ENCODE results near the gene LY6G6F. TPM values are rescaled to one million over a fixed set of nuclear protein-coding genes. Genes with fewer than 3 reads are reported as not detected.

Gene LY6G6F
- total RNA-seq, 4 donors from 2014 or later, result not detected

DNA sequence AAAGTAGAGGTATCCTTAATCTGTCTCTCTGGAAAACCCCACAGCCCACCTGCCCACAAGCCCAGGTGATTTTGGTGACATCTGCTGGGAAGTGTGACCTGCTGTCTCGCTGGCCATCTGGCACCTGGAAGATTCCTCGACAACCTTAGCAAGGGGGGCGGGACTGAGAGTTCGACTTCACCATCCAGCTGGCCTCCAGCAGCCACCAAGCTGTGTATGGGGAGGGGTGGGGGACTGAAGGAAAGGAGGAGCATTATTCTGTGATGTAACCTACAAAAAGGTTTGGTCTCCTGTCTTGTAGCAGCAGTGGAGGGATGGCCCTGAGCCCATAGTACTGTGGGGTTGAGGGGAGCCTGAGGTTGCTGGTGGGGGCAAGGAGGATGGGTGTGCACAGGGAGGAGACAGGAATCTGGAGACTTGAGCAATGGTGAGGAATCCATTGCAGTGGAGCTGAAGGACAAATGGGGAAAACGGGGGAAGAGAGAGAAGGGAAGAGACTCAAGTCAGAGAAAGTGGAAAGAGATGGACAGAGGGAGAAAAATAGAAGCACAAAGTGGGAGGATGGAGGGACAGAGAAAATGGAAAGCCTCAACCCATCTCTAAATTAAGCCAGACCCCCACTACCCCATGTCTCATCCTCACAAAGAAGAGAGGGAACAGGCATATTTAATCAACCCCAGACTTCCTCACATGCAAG lies 4.0 kb downstream of the LY6G6F start:
- Histone ChIP-seq H3K27ac (no peak overlapping the region), H3K36me3 (no peaks in the 10 kb centered on the region), H3K4me3 (no peak overlapping the region), H3K9me3 (no peaks in the 10 kb centered on the region), H3K4me1 (no peaks in the 10 kb centered on the region), H3K27me3 (peaks cover 8% of the 10 kb centered on the region)
- no peak for ATAC-seq
- TF ChIP-seq POLR2A (IDR thresholded peaks at IDR 0.05) (no peak), EP300 (IDR thresholded peaks at IDR 0.05) (no peak), POLR2AphosphoS5 (IDR thresholded peaks at IDR 0.05) (no peak)
- TF ChIP-seq, protein P1, sequence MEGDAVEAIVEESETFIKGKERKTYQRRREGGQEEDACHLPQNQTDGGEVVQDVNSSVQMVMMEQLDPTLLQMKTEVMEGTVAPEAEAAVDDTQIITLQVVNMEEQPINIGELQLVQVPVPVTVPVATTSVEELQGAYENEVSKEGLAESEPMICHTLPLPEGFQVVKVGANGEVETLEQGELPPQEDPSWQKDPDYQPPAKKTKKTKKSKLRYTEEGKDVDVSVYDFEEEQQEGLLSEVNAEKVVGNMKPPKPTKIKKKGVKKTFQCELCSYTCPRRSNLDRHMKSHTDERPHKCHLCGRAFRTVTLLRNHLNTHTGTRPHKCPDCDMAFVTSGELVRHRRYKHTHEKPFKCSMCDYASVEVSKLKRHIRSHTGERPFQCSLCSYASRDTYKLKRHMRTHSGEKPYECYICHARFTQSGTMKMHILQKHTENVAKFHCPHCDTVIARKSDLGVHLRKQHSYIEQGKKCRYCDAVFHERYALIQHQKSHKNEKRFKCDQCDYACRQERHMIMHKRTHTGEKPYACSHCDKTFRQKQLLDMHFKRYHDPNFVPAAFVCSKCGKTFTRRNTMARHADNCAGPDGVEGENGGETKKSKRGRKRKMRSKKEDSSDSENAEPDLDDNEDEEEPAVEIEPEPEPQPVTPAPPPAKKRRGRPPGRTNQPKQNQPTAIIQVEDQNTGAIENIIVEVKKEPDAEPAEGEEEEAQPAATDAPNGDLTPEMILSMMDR (IDR thresholded peaks at IDR 0.05), result no peak
- 55 to 58% methylated on average over 1 of the region's 5 CpGs for WGBS, 2 donors (ENCODE audit: low coverage in 1 of 2)

- H3K9me3 ChIP-seq, result no peaks in the 10 kb centered on the region
- no peaks in the 10 kb centered on the region for H3K36me3 ChIP-seq
- no peak overlapping the region for H3K4me3 ChIP-seq
- peaks cover 8% of the 10 kb centered on the region for H3K27me3 ChIP-seq
- TF ChIP-seq POLR2AphosphoS5 (IDR thresholded peaks at IDR 0.05), result no peak
- TF ChIP-seq POLR2A (IDR thresholded peaks at IDR 0.05), result no peak
- TF ChIP-seq EP300 (IDR thresholded peaks at IDR 0.05), result no peak
- TF ChIP-seq, protein P1 (IDR thresholded peaks at IDR 0.05), result no peak
- no peak for ATAC-seq
- WGBS, 2 donors (ENCODE audit: low coverage in 1 of 2), result 72 to 79% methylated on average over 4 of the region's 8 CpGs
- no peak overlapping the region for H3K27ac ChIP-seq
- H3K4me1 ChIP-seq, result no peaks in the 10 kb centered on the region
These were observed 4.6 kb downstream of the LY6G6F start for GRCh38 chr6:31711233-31711632.

DNA sequence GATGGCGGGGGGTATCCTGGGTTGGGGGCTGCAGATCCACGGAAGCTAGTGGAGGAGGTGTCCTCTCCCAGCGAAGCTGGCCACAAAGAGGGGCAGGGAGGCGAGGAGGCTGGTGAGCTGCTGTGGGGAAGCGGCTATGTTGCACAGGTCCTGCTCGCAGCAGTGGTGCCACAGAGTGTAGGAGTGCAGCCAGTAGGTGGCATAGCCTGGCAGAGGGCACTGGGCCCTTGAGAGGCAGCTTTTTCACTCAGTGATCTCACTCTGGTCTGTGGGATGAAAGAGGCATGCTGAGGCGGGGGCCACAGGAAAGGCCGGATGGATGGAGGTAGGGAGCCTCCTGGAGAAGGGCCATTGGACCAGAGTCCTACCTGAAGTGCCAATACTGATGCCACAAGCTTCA lies 5.6 kb downstream of the LY6G6F start:
- Histone ChIP-seq H3K4me1 (no peaks in the 10 kb centered on the region), H3K4me3 (no peak overlapping the region), H3K27ac (no peak overlapping the region), H3K27me3 (peaks cover 8% of the 10 kb centered on the region), H3K9me3 (no peaks in the 10 kb centered on the region), H3K36me3 (no peaks in the 10 kb centered on the region)
- ATAC-seq, result no peak
- TF ChIP-seq, protein P1 (IDR thresholded peaks at IDR 0.05), result no peak
- TF ChIP-seq POLR2A (IDR thresholded peaks at IDR 0.05) (no peak), POLR2AphosphoS5 (IDR thresholded peaks at IDR 0.05) (no peak)
- 69 to 85% methylated on average over 4 to 7 of the region's 8 CpGs for WGBS, 2 donors (ENCODE audit: low coverage in 1 of 2)

DNA sequence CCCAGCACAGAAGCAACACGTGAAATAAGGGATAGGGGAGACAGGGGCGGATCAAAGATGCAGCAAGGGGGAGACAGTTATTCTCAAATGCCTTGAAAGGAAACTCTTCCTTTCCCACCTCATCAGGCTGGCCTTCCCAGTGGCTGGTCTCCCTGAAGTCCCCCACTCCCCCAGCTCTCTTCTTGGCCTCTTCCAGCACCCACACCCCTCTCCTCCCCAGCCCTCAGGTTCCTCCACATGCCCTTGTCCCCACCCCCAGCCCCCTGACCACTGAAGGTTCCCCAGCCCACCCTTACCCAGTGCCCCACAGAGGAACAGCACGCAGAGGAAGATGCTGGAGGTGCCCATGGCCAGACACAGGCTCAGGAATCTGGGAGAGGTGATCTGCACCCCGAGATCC lies 6.8 kb downstream of the LY6G6F start:
- Histone ChIP-seq H3K4me3 (no peak overlapping the region), H3K27ac (no peak overlapping the region), H3K27me3 (peaks cover 8% of the 10 kb centered on the region), H3K36me3 (no peaks in the 10 kb centered on the region), H3K4me1 (no peaks in the 10 kb centered on the region), H3K9me3 (no peaks in the 10 kb centered on the region)
- 31 to 77% methylated on average over 2 of the region's 4 CpGs for WGBS, 2 donors (ENCODE audit: low coverage in 1 of 2)
- TF ChIP-seq, protein P1 (IDR thresholded peaks at IDR 0.05), result no peak
- TF ChIP-seq POLR2AphosphoS5 (IDR thresholded peaks at IDR 0.05) (no peak), EP300 (IDR thresholded peaks at IDR 0.05) (no peak), POLR2A (IDR thresholded peaks at IDR 0.05) (no peak)
- no peak for ATAC-seq

DNA sequence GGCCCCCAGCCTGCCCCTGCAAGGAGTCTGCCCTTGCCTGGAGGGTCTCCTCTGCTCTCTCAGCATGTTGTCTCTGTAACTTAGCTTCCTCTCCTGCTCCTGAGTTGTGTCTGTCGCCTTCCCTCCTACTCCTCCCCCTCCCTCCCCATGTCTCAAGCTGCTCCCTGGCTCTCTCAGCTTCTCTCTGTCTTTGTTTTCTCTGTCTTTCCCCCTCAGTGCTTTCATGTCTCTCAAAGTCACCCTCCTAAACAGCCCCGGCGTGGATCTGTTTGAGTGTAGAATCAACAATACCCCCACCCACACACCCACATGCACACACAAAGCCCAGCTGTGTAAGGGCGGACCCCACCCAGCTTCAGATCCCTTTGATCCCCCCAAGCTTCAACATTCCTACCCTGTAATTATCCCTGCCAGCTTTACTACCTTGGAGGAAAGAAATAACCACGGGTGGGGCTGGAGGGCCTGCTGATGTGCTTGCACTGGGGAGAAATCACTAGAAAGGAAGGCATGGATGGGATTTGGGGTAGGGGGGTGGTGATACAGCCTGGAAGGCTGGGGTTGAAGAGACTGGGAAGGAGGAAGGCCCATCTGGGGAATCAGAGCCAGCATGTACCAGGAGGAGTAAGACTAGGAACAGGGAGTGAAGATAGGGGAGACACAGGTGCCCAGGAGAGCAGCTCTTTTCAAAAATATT lies 7.5 kb downstream of the LY6G6F start:
- H3K27me3 ChIP-seq, result peaks cover 8% of the 10 kb centered on the region
- WGBS, 2 donors (ENCODE audit: low coverage in 1 of 2), result 21 to 44% methylated on average over 3 to 4 of the region's 5 CpGs
- no peak for ATAC-seq

More for the DNA sequence above, 7.5 kb downstream of the LY6G6F start:
- H3K36me3 ChIP-seq, result no peaks in the 10 kb centered on the region
- no peaks in the 10 kb centered on the region for H3K9me3 ChIP-seq
- H3K27ac ChIP-seq, result no peak overlapping the region
- H3K4me1 ChIP-seq, result no peaks in the 10 kb centered on the region
- TF ChIP-seq EP300 (IDR thresholded peaks at IDR 0.05) (no peak), POLR2A (IDR thresholded peaks at IDR 0.05) (no peak), POLR2AphosphoS5 (IDR thresholded peaks at IDR 0.05) (no peak)
- TF ChIP-seq, protein P1 (IDR thresholded peaks at IDR 0.05), result no peak
- H3K4me3 ChIP-seq, result no peak overlapping the region
